Hepatocyte (in vitro differentiated cells): Measurements from ENCODE around the gene ATXN2.

Experiments
- EZH2 ChIP-seq: fragments of 200-600 bp; sonication (generic); IDR thresholded peaks from 2 replicates; pipeline ENCODE4 v1.6.1; 2016; ENCODE audit warnings: antibody characterized with exemption, mild to moderate bottlenecking, borderline replicate concordance
- EZH2phosphoT487 ChIP-seq: fragments of 200-600 bp; sonication (generic); IDR thresholded peaks from one replicate; pipeline ENCODE4 v1.6.1; 2018; ENCODE audit warnings: antibody characterized with exemption, mild to moderate bottlenecking, low read depth, moderate library complexity; ENCODE audit not compliant: unreplicated experiment, severe bottlenecking
- TF ChIP-seq, protein P1 (sequence below): fragments of 200-600 bp; sonication (generic); IDR thresholded peaks from 2 replicates; pipeline ENCODE4 v1.5.1; 2016; ENCODE audit warnings: antibody characterized with exemption, mild to moderate bottlenecking; ENCODE audit not compliant: poor library complexity

DNA sequence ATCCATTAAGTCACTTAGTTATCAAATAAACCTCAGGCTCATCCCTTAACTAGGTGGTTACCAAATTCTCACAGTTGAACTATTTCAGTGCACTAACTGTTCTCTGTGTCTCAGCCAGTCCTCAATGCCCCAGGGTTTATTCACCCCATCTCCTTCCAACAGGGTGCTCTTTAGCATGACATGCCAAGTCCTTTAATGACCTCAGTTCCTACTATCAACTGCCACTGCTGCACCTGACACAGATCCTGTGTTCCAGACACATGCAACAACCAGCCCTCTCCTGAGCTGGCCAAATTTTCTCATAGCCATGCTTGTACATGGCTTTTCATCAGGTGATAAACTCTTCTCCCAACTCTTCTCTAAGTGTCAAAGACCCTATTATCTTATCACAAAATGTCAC, 80.0 kb downstream of the ATXN2 start:
- TF ChIP-seq, protein P1, sequence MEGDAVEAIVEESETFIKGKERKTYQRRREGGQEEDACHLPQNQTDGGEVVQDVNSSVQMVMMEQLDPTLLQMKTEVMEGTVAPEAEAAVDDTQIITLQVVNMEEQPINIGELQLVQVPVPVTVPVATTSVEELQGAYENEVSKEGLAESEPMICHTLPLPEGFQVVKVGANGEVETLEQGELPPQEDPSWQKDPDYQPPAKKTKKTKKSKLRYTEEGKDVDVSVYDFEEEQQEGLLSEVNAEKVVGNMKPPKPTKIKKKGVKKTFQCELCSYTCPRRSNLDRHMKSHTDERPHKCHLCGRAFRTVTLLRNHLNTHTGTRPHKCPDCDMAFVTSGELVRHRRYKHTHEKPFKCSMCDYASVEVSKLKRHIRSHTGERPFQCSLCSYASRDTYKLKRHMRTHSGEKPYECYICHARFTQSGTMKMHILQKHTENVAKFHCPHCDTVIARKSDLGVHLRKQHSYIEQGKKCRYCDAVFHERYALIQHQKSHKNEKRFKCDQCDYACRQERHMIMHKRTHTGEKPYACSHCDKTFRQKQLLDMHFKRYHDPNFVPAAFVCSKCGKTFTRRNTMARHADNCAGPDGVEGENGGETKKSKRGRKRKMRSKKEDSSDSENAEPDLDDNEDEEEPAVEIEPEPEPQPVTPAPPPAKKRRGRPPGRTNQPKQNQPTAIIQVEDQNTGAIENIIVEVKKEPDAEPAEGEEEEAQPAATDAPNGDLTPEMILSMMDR: no peak
- TF ChIP-seq EZH2: no peak
- TF ChIP-seq EZH2phosphoT487: no peak
